DMS 273 (cell line): ENCODE measurements around the gene GPSM1.
"Not testable (repeated sequence)": the region's sequence is repeated elsewhere in the genome, so short reads cannot be mapped to it uniquely, and the experiment has no call there.

Source experiments
- DNase-seq: peaks from one replicate; lab custom pipeline; 2025; ENCODE audit not compliant: unreplicated experiment; lab: John Stamatoyannopoulos, UW

Gene GPSM1

GRCh38 chr9:136317695-136318094, 9.6 kb upstream of the GPSM1 start:
- no peak for DNase-seq

- DNase-seq: no peak
Measured at GRCh38 chr9:136318111-136318775, 9.1 kb upstream of the GPSM1 start.

- no peak for DNase-seq
Measured at GRCh38 chr9:136318776-136319241, 8.5 kb upstream of the GPSM1 start.

GRCh38 chr9:136319244-136319643, 8.1 kb upstream of the GPSM1 start:
- DNase-seq: not testable (repeated sequence)

- not testable (repeated sequence) for DNase-seq
Measured at GRCh38 chr9:136319955-136320354, 7.4 kb upstream of the GPSM1 start.

GRCh38 chr9:136320972-136321371, 6.4 kb upstream of the GPSM1 start:
- not testable (repeated sequence) for DNase-seq

- DNase-seq: no peak
Measured at GRCh38 chr9:136321561-136321960, 5.8 kb upstream of the GPSM1 start.

GRCh38 chr9:136322756-136323330, 4.5 kb upstream of the GPSM1 start:
- no peak for DNase-seq

- peak; percentile 52 for DNase-seq
Measured at GRCh38 chr9:136323371-136323789, 4.0 kb upstream of the GPSM1 start.

- no peak for DNase-seq
Measured at GRCh38 chr9:136324501-136325300, 2.6 kb upstream of the GPSM1 start.

- no peak for DNase-seq
Measured at GRCh38 chr9:136325358-136325757, 2.0 kb upstream of the GPSM1 start.

- DNase-seq: peak; percentile 93
Measured at GRCh38 chr9:136326061-136326760, 1.1 kb upstream of the GPSM1 start.

GRCh38 chr9:136326761-136327303, 507 bp upstream of the GPSM1 start:
- no peak for DNase-seq

GRCh38 chr9:136328011-136328621, 777 bp downstream of the GPSM1 start:
- peak; percentile 61 for DNase-seq

- peak; percentile 66 for DNase-seq
Measured at GRCh38 chr9:136328622-136329041, 1.3 kb downstream of the GPSM1 start.

- DNase-seq: no peak
Measured at GRCh38 chr9:136329211-136329627, 1.9 kb downstream of the GPSM1 start.

GRCh38 chr9:136329636-136330405, 2.5 kb downstream of the GPSM1 start:
- DNase-seq: no peak

GRCh38 chr9:136330406-136330990, 3.2 kb downstream of the GPSM1 start:
- DNase-seq: no peak

- no peak for DNase-seq
Measured at GRCh38 chr9:136331030-136331429, 3.7 kb downstream of the GPSM1 start.
